HuH-7 (cell line): ENCODE results near the gene HSPE1.
"Not testable (repeated sequence)": the region's sequence is repeated elsewhere in the genome, so short reads cannot be mapped to it uniquely, and the experiment has no call there.

ENCODE experiments used
- DNase-seq: peaks from one replicate; pipeline ENCODE4 v3.0.0; 2011; ENCODE audit warnings: low spot score

Gene HSPE1

GRCh38 chr2:197499594-197500502 lies at the start of gene HSPE1, which contains the start of gene HSPD1:
Gene HSPE1 (plus strand): TSS chr2:197500379. CDS start chr2:197500437, 58 bp downstream.
Gene HSPD1 (minus strand): TSS chr2:197499840. CDS start chr2:197498848, 992 bp downstream.
- peak; percentile 88 for DNase-seq

- no peak for DNase-seq
Observed at GRCh38 chr2:197450465-197450864, 49.7 kb upstream of the HSPE1 start.

- DNase-seq, result not testable (repeated sequence)
Observed at GRCh38 chr2:197450935-197451358, 49.2 kb upstream of the HSPE1 start.

- DNase-seq, result no peak
Observed at GRCh38 chr2:197452754-197453122, 47.4 kb upstream of the HSPE1 start.

- peak; percentile 84 for DNase-seq
Observed at GRCh38 chr2:197453123-197453913, 46.9 kb upstream of the HSPE1 start, which contains the start of gene COQ10B. Gene COQ10B (plus strand): TSS chr2:197453552. CDS start chr2:197453561, 9 bp downstream.

- DNase-seq, result peak; percentile 28
Observed at GRCh38 chr2:197453914-197454398, 46.2 kb upstream of the HSPE1 start.

- no peak for DNase-seq
Observed at GRCh38 chr2:197454923-197455322, 45.3 kb upstream of the HSPE1 start.

GRCh38 chr2:197455428-197455827 lies 44.8 kb upstream of the HSPE1 start:
- DNase-seq, result no peak

- DNase-seq, result no peak
Observed at GRCh38 chr2:197460649-197461048, 39.5 kb upstream of the HSPE1 start.

GRCh38 chr2:197461057-197461456 lies 39.1 kb upstream of the HSPE1 start:
- DNase-seq, result no peak

GRCh38 chr2:197464175-197464574 lies 36.0 kb upstream of the HSPE1 start:
- DNase-seq, result no peak

- DNase-seq, result no peak
Observed at GRCh38 chr2:197472166-197472565, 28.0 kb upstream of the HSPE1 start.

- no peak for DNase-seq
Observed at GRCh38 chr2:197477797-197478196, 22.4 kb upstream of the HSPE1 start.

- DNase-seq, result no peak
Observed at GRCh38 chr2:197480165-197481036, 19.8 kb upstream of the HSPE1 start.

GRCh38 chr2:197484248-197484647 lies 15.9 kb upstream of the HSPE1 start:
- DNase-seq, result not testable (repeated sequence)

GRCh38 chr2:197486175-197486574 lies 14.0 kb upstream of the HSPE1 start:
- DNase-seq, result no peak

GRCh38 chr2:197487385-197487784 lies 12.8 kb upstream of the HSPE1 start:
- no peak for DNase-seq

GRCh38 chr2:197495433-197496134 lies 4.6 kb upstream of the HSPE1 start:
- DNase-seq, result no peak

GRCh38 chr2:197496695-197497094 lies 3.5 kb upstream of the HSPE1 start:
- no peak for DNase-seq

- DNase-seq, result no peak
Observed at GRCh38 chr2:197497326-197497725, 2.9 kb upstream of the HSPE1 start.
